G401.6 (cell line): ENCODE results near the gene PRKAG2.

Experiments
- FAIRE-seq: peaks from 2 replicates; lab custom pipeline; 2012; peaks lifted over from hg19 to GRCh38; lab: Jason Lieb, UNC

PRKAG2 gene

GRCh38 chr7:151744051-151744580 lies 132.8 kb downstream of the PRKAG2 start:
- FAIRE-seq = no peak

GRCh38 chr7:151743481-151743983 lies 133.4 kb downstream of the PRKAG2 start:
- peak; percentile 6 for FAIRE-seq

DNA sequence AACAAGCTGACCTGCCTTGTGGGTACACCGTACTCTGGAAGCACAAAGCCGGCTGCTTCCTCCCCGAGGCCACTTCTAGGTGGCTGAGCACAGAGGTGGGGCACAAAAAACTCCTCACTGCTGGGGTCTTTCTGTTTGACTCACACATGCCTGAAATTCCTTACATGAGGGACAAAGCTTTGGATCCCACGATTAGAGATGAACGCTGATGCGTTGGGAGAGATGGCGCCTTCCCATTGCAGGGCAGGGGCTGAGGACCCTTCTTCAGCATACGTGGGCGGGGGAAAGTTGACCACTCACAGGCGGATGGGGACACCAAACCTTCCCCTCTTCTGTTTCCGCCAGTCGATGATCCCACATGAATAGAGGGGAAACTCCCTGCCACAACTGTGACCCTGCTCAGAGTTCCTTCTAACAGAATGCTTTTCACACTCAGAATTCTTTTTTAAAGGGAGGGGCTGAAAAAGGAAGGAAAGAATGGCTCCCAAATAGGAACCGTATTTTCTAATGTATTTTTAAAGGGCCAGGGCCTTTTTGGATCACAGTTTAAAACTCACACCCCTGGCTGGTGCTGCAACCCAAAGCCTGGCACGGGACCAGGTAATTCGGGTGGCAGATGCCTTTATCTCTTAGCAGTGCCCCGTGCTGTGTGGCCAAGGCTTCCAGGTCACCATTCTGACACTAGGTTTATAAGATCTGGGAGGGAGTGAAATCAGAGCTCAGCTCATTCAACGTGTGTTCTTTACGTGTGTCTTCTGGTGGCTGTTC lies 134.0 kb downstream of the PRKAG2 start:
- FAIRE-seq = peak; percentile 89

- no peak for FAIRE-seq
These were observed 135.3 kb downstream of the PRKAG2 start for GRCh38 chr7:151741585-151741984.

GRCh38 chr7:151740081-151740851 lies 136.6 kb downstream of the PRKAG2 start:
- FAIRE-seq = no peak

GRCh38 chr7:151738925-151739324 lies 138.0 kb downstream of the PRKAG2 start:
- FAIRE-seq = no peak

DNA sequence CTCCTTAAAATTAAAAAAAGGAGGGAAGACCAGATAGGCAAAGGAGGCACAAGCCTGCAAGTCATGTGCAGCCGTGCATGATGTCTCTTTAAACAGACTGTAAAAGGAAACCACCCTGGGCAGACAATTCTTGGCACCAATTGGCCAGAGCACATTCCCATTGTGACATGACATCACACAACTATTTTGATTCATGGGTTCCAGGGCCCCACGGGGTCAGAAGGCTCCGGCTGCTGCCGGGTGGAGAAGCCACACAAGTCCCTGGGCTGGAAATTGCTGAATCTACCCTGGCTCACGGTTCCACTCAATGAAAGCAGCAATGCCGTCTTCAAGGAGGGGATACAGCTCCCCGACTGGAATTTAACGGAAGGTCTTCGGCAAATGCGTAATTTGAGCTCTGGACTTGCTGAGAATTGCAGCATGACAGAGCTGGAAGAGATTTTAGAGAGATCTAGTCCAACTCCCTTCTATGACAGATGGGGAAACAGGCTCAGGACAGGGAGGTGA lies 140.5 kb downstream of the PRKAG2 start:
- peak; percentile 98 for FAIRE-seq

GRCh38 chr7:151735851-151736402 lies 141.0 kb downstream of the PRKAG2 start:
- no peak for FAIRE-seq

DNA sequence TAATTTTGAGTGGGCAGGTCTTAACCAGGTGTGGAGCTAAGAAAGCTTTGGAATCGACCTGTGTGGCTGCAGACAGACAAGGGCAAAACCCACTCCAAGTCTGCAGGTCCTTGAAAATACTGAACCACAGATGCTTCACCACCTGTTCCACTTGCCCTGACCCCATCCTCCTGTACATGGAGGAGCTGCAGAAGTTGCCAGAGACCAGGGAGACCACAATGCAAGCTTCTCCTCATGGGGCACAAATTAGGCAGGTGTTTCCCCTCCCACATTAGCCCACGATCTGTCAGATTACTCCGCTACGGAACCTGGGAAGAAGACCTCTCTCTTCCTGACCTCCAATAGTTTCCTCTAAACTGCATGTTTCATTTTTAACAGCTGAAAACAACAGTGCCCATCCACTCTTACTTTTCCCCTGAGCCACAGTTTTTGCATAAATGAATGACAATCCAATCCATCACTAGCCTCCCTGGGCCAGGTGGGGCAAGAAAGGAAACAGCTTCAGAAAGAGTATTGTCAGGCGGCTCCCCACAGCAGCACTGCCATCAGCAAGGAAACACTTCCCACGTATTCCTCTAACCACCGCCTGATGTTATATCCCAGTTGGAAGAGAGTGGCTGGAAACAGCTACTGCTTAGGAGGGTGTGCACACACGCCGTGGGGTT lies 141.6 kb downstream of the PRKAG2 start:
- no peak for FAIRE-seq

DNA sequence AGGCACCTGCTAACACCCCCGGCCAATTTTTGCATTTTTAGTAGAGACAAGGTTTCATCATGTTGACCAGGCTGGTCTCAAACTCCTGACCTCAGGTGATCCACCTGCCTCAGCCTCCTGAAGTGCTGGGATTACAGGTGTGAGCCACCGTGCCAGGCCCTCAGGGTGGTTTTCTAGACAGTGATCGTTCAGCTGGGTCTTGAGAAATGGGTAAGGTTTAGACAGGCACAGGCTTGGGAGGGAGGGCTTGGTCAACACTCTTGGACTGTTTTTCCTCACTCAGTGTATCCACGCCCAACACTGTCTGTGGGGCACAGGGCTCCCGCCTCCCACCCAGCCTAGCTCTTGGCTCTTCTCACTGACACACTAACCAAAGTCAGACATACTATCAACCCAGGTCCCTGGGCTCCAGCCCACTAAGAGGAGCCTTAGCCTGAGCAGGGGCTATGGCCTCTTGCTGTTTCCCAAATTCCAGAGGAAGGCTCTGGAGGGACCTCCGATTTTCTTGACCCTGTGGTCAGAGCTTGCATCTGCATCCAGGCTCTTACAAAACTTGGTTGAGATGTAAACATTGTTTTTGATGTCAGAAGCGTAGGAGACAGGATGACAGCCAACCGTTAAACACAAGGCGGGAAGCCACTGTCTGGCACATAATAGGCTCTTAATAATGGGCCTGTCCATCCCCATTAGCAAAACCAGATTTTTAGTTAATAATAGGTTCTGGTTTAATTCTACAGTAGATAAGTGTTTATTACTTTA lies 143.9 kb downstream of the PRKAG2 start:
- FAIRE-seq = no peak

DNA sequence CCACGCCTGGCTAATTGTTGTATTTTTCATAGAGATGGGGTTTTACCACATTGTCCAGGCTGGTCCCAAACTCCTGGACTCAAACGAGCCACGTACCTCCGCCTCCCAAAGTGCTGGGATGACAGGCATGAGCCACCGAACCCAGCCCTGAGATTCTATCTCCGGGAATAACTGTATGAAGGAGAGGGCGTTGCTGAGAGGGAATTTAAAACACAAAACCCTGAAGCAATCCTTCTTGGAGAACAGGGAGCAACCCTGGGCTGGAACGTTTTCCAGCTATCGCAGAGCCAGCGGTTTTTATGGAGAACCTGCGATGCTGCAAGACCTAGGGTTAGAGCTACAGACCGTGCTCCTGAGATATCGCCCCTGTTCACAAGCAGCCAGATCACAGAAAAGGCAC lies 144.6 kb downstream of the PRKAG2 start:
- no peak for FAIRE-seq

DNA sequence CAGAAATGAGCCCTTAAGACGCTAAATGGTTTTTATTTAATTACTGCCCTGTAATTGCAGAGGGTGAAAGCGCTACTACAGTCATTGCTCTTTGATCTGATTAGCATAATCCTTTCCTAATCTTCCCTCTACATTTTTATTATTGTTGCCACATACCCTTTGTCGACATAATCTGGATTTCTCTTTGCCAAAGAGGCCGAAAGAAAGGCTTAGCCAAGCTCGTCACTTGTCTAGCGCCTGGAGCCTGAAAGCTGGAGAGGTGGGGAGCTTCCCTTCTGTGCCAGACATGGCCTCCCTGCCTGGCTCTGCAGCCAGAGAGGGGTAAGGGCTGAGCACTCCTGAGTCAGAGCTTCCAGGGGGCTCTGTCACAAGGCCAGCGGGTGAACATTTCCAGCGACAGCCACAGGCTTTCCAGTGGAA lies 145.9 kb downstream of the PRKAG2 start:
- FAIRE-seq = no peak

DNA sequence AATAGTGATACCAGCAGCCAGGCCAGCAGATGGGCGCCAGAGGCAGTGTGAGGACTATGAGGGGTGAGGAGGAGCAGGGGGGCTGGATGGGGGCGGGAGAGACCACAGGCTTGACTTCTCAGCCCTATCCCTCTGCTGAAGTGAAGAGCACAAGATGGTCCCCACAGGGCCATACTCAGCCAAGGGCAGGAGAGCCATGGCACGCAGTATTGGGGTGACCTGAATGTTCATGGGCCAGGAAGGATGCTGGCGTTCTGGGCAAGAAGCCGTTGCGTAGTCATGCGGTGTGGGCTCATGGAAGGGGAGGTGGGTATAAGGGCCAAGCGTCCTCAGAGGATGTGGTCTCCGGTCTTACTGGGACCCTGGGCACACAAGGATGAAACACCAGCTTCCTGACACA lies 146.3 kb downstream of the PRKAG2 start:
- FAIRE-seq = no peak

GRCh38 chr7:151729521-151729921 lies 147.4 kb downstream of the PRKAG2 start:
- FAIRE-seq = no peak

DNA sequence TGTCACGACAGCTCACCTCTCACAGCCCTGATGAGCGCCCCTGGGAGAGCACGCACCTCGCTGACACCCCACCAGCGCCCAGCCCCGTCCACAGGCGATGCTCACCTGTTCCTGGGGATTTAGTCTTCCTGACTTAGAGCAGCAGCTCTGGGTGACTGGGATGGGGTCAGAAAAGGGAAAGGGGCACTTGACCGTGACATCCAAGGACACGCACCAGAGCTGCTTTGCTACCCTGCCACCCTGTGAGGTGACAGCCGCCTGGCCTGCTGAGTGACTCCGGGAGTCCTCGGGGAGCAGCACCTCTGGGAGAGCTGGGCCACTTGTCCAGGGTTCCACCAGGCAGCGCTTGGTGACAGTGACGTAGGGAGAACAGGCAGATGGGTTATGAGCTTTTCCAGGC lies 148.2 kb downstream of the PRKAG2 start:
- no peak for FAIRE-seq

DNA sequence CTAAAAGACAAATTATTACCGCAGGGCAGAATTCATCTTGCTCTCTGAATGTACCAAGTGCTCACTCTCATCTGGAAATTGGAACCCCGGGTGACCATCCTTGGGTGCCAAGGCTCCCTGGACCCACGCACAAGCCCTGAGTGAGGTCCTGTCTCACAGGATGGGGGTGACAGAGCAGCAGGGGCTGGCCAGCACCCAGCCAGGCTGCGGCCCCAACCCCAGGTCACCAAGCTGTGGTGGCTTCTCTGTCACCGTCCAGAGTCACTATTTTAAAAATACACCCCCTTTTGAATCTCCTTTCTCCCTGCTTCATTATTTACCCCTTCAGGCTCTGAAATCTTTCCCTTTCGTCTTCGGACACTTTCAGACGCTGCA lies 148.6 kb downstream of the PRKAG2 start:
- no peak for FAIRE-seq

- peak; percentile 89 for FAIRE-seq
These were observed 149.2 kb downstream of the PRKAG2 start for GRCh38 chr7:151727579-151728285.

DNA sequence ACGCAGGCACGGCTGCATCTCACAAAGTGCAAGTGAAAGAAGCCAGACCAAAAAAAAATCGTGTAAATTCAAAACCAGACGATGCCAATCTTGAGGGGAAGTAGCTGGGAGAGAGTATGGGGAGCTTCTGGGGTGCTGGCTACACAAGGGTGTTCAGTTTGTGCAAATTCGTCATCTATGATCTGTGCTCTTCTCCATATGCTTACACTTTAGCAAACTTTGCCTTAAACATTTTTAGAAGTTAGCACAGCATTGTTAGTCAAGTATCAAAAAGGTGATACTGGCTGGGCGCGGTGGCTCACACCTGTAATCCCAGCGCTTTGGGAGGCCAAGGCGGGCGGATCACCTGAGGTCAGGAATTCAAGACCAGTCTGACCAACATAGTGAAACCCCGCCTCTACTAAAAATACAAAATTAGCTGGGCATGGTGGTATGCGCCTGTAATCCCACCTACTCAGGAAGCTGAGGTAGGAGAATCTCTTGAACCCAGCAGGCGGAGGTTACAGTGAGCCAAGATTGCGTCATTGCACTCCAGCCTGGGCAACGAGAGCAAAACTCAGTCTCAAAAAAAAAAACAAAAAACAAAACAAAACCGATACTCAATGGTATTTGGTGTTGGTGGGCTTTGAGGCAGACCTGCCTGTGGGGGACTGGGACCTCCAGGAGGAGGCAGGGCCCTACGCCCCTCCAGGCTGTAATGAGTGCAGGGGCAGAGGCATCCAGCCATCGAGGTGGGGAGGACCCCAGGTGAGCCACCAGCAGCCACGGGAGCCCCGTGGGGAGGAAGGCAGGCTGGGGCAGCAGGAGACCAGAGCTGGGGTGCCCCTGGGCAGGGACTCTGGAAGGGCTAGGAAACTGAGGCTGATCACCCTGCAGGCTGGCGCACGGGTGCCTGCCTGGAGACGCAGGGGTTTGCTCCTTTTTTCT lies 150.0 kb downstream of the PRKAG2 start:
- no peak for FAIRE-seq

GRCh38 chr7:151725844-151726651 lies 150.9 kb downstream of the PRKAG2 start:
- FAIRE-seq = no peak
